BE2C (cell line): Measurements from ENCODE around the gene AHI1.

Experiments used
- DNase-seq: peaks from one replicate; pipeline ENCODE4 v3.0.0-alpha.2; 2020
- H3K27me3 ChIP-seq: fragments of 250-450 bp; sonication (Bioruptor Pico); 2 replicates; pipeline ENCODE4 v1.5.1; 2020; ENCODE audit warnings: mild to moderate bottlenecking
- H3K36me3 ChIP-seq: fragments of 250-450 bp; sonication (Bioruptor Pico); 2 replicates; pipeline ENCODE4 v1.5.1; 2020; ENCODE audit warnings: mild to moderate bottlenecking
- H3K4me1 ChIP-seq: fragments of 250-450 bp; sonication (Bioruptor Pico); 2 replicates; pipeline ENCODE4 v1.5.1; 2020
- H3K4me3 ChIP-seq: 2 replicates; pipeline ENCODE4 v1.5.1; 2011; ENCODE audit warnings: low read depth, low read length
- H3K9me3 ChIP-seq: fragments of 250-450 bp; sonication (Bioruptor Pico); 2 replicates; pipeline ENCODE4 v1.5.1; 2020
- TF ChIP-seq, protein P1 (sequence below): IDR thresholded peaks from 2 replicates; pipeline ENCODE4 v1.5.1; 2012; ENCODE audit warnings: mild to moderate bottlenecking, low read depth, low read length

Gene AHI1

DNA sequence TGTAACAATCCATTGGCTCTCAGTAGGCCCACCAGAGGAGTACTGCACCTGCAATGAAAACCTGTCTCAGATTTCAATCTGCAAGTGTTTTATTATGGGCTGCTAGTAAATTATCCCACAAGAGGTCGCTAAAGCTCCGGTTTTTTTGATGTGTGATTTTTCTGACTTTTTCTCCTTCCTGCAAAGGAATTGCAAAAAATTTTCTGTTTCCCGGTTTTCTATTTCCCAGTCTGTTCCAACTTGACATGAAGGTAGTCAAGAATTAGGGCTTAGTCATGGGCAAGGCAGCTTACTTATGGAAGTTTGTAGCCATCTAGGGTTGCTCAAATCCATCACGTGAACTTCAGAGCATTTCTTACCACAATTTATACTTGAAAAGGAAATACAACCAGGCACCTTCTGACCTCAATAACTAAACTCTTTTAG is 38.5 kb upstream of the AHI1 start:
- no peaks in the 10 kb centered on the region for H3K9me3 ChIP-seq
- H3K36me3 ChIP-seq: no peaks in the 10 kb centered on the region
- peaks cover 3% of the 10 kb centered on the region; the same call in 1 of the 2 replicates for H3K4me1 ChIP-seq
- H3K27me3 ChIP-seq: no peaks in the 10 kb centered on the region
- H3K4me3 ChIP-seq: no peak overlapping the region
- TF ChIP-seq, protein P1, sequence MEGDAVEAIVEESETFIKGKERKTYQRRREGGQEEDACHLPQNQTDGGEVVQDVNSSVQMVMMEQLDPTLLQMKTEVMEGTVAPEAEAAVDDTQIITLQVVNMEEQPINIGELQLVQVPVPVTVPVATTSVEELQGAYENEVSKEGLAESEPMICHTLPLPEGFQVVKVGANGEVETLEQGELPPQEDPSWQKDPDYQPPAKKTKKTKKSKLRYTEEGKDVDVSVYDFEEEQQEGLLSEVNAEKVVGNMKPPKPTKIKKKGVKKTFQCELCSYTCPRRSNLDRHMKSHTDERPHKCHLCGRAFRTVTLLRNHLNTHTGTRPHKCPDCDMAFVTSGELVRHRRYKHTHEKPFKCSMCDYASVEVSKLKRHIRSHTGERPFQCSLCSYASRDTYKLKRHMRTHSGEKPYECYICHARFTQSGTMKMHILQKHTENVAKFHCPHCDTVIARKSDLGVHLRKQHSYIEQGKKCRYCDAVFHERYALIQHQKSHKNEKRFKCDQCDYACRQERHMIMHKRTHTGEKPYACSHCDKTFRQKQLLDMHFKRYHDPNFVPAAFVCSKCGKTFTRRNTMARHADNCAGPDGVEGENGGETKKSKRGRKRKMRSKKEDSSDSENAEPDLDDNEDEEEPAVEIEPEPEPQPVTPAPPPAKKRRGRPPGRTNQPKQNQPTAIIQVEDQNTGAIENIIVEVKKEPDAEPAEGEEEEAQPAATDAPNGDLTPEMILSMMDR: peak; percentile 76
- no peak for DNase-seq

DNA sequence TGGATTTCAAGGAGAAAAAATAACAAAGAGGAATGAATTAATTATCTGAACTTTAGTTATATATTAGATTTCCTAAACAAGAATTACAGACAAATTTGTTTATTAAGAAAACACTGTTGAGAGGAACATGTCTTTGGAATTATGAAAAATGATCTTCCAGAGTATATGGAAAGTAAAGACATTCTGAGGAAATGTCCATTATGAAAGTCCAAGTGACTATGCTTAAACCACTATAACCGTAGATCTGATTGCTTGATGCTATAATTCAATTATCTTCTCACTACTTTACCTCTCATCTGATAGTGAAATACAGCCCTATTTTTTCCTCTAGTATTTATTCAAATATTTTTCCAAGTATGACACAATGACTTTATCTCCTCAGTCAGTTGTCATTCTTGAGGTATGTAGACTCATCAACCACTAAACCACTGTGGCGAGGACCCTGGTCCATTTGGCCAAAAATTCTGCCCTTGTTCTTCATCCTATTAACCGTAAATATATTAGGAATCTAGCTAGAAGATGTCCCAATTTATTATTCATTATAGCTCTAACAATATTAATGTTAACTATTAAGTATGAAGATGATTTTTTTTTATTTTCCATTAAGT is 37.3 kb upstream of the AHI1 start:
- no peak for DNase-seq
- H3K4me3 ChIP-seq: no peak overlapping the region
- TF ChIP-seq, protein P1: no peak
- no peaks in the 10 kb centered on the region for H3K36me3 ChIP-seq
- H3K9me3 ChIP-seq: no peaks in the 10 kb centered on the region
- H3K27me3 ChIP-seq: no peaks in the 10 kb centered on the region
- H3K4me1 ChIP-seq: peaks cover 3% of the 10 kb centered on the region; the same call in 1 of the 2 replicates

DNA sequence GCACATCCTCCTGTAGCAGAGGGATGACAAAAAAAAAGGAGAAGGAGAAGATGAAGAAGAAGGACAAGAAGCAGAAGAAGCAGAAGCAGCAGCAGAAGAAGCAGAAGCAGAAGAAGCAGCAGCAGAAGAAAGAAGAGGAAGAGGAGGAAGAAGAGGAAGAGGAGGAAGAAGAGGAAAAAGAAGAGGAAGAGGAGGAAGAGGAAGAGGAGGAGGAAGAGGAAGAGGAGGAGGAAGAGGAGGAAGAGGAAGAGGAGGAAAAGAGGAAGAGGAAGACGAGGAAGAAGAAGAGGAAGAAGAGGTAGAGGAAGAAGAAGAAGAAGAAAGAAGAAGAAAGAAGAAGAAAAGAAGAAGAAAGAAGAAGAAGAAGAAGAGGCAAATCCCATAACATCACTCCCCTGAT is 35.0 kb upstream of the AHI1 start:
- TF ChIP-seq, protein P1: no peak
- no peak overlapping the region for H3K4me3 ChIP-seq
- no peak for DNase-seq
- no peaks in the 10 kb centered on the region for H3K27me3 ChIP-seq
- H3K9me3 ChIP-seq: no peaks in the 10 kb centered on the region
- H3K4me1 ChIP-seq: peaks cover 3% of the 10 kb centered on the region; the same call in 1 of the 2 replicates
- no peaks in the 10 kb centered on the region for H3K36me3 ChIP-seq

DNA sequence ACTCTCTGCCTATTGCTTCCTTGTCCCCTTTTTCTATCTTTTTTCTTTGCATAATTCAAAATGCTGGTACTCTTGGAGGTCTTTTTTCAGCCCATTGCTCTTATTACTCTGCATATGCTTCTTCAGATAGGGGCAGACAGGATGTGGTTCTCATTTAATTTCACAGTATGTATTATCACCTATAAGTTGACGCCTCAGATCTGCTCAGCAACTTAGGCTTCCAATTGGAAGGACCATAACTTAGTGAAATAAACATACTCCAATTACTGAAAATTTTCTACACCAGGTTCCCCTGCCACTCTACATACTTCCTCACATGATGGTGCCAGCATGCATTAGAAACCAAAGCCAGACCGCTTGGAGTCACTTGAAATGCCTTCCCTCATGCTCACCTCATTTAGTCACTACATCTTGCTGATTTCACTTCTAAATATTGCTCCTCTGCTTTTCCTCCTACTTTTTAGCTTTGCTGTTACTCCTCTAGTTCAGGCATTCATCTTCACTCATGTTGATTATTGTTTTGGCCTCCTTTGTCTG is 34.5 kb upstream of the AHI1 start:
- TF ChIP-seq, protein P1: no peak
- no peak for DNase-seq
- H3K27me3 ChIP-seq: no peaks in the 10 kb centered on the region

DNA sequence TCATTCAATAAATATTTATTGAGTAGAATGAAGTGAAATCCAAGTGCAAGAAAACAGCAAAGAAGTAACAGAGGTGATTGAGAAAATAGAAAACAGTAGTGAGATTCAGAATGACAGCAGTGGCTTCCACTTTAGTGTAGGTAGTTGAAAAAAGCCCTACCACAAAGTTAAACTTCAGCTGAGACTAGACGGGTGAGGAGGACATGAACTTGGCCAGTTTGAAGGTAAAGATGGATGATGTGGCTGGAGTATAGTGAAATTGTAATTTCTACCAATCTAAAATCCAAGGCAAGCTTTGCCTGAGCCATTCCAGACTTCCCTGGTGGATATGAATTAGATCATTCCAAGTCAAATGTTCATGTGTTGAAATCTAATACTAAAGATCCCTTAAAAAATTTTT is 32.6 kb upstream of the AHI1 start:
- Histone ChIP-seq H3K9me3 (no peaks in the 10 kb centered on the region), H3K4me1 (no peaks in the 10 kb centered on the region), H3K4me3 (no peak overlapping the region), H3K36me3 (no peaks in the 10 kb centered on the region), H3K27me3 (no peaks in the 10 kb centered on the region)
- no peak for DNase-seq
- TF ChIP-seq, protein P1: no peak

More for the DNA sequence above, 34.5 kb upstream of the AHI1 start:
- peaks cover 3% of the 10 kb centered on the region; the same call in 1 of the 2 replicates for H3K4me1 ChIP-seq
- no peak overlapping the region for H3K4me3 ChIP-seq
- H3K9me3 ChIP-seq: no peaks in the 10 kb centered on the region
- H3K36me3 ChIP-seq: no peaks in the 10 kb centered on the region

DNA sequence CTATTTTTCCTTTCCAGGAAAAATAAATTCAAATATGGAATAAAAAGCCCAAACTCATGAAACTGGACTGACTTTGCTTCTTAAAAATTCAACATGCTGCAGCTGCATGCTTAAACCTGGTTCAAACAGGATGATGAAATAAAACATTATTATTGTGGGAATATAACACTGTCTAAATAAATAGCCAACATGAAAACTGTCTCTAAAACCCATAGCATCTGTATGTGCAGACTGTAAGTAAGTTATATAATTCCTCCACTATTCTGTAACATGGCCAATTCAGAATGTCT is 30.4 kb upstream of the AHI1 start:
- no peaks in the 10 kb centered on the region for H3K4me1 ChIP-seq
- H3K36me3 ChIP-seq: no peaks in the 10 kb centered on the region
- no peak overlapping the region for H3K4me3 ChIP-seq
- no peak for DNase-seq
- TF ChIP-seq, protein P1: no peak
- H3K9me3 ChIP-seq: no peaks in the 10 kb centered on the region
- H3K27me3 ChIP-seq: no peaks in the 10 kb centered on the region
